Diencephalon (tissue), 1 donor: ENCODE data around the gene CCDC181. TPM values are rescaled to one million over a fixed set of nuclear protein-coding genes. Genes with fewer than 3 reads are reported as not detected.

Experiments used
- small RNA-seq: library from RNA; depleted of rRNA; stranded (forward); fragments of <200 nt; gene quantifications from one replicate; pipeline ENCODE3, GENCODE V24; 2014
- total RNA-seq: library from RNA; depleted of rRNA; stranded (reverse); fragments of >200 nt; gene quantifications from one replicate; pipeline ENCODE4 v1.2.3, GENCODE V29; 2014

CCDC181 gene
- total RNA-seq = 15.2 TPM

DNA sequence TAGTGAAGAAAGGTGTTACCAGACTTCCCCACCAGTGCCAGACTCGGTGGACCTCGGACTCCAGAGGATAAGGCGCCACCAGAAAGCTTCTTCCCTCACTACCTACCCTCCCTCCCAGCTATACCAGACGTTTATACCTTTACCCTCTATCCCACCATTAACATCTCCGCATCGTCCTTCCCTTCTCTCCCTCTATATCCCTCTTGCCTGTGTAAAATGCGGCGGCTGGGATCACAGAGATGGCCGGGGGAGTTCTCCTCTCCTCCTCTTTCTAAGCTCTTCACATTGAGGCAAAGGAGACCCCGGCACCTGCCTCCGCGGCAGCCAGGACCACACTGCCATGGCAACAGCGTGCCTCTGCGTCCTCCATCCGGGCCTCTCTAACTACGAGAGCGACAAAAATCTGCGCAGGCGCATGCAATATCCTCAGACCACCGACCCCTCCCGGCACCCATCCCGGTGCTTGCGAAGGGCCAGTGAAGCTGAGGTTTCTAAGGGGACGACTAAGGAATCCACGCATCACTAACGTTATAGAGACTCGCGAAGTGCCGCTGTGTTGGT lies at the start of gene CCDC181:
Gene CCDC181, minus strand, starts transcription at position 394 of the 561 bp plus-strand sequence. CDS start 2,547 bp downstream, outside the sequence.

DNA sequence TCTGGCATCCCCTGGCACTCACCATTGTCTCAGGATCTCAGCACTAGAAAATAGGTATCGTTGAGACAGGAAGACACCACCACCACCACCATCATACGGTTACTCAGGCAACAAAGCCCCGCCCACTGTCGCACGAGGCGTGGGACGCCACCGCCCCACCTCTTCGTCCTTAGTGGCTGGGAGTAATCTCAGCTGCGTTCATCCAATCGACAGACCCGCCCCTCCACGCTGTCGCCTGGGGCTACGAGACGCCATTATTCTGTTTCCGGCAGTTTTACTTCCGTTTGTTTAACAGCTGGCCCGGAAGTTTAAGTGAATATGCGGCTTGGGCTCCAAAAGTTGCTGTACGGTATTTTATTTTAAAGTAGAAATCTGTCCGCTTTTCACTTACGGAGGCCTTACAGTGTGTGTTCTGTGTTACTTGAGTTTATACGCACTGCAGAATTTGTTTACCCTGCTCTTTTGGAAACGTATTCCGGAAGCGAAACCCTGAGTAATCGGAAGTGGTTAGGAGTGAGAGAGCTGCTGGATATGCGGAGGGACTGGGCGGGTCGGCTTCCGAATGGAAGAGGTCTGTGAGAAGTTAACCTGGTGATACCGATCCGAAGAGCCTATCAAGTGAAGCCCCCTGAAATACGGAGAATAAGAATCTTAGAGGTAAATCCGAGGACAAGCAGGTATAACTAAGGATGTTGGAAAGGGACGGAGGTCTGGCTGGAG lies 59.4 kb downstream of the CCDC181 start, which contains the start of the genes BLZF1 and NME7:
Gene BLZF1, plus strand, starts transcription at position 510 of the 720 bp plus-strand sequence. CDS start 1,328 bp downstream, outside the sequence.
Gene NME7, minus strand, starts transcription at position 112 of the 720 bp plus-strand sequence. Its CDS starts 87 bp downstream, at position 25.

Small RNA genes lying within 50 kb of the gene (small RNA-seq; reads per million reads assigned to genes)
- not detected for gene AL021068.2

Other genes with a start within 250 kb of the CCDC181 start
- gene NME7, start 59.7 kb downstream of the CCDC181 start, total RNA-seq = 45.0 TPM
- gene BLZF1, start 59.3 kb downstream of the CCDC181 start, total RNA-seq = 33.9 TPM
- gene SLC19A2, start 58.5 kb upstream of the CCDC181 start, total RNA-seq = 15.0 TPM
- gene F5, start 159.0 kb upstream of the CCDC181 start, total RNA-seq = 0.92 TPM
- gene SELP, start 202.7 kb upstream of the CCDC181 start, total RNA-seq = 0.92 TPM